ENCODE measurements around the gene C1QTNF8. TPM values are rescaled to one million over a fixed set of nuclear protein-coding genes. Genes with fewer than 3 reads are reported as not detected.

Gene C1QTNF8
- polyA plus RNA-seq, 2 of the 4 experiments (the other 2 are of a cell fraction) = not detected

- H3K4me2 ChIP-seq = peak overlapping the region; percentile 69
- ChIA-PET POLR2A (interaction anchor here (1.1 kb wide), 1 partner anchor 14 kb away, joined by 4 read pairs; no protein-coding TSS in a partner anchor), CTCF (interaction anchor here (1.0 to 11.9 kb wide), 4 partner anchors 14 to 22 kb away, joined by 3 to 108 read pairs (median 10); no protein-coding TSS in a partner anchor)
- DNase-seq (ENCODE audit: low read depth in 1 of 2, low spot score in 1 of 2) = no peak
- H3K27ac ChIP-seq = peak overlapping the region; percentile 8 to 72; a peak in 3 of 6 replicates
- WGBS (ENCODE audit: missing lambda C conversion rate) = 44% methylated on average over 14 of the region's 36 CpGs
- no peak for FAIRE-seq
- peaks cover 44% of the 10 kb centered on the region for H3K4me1 ChIP-seq
- no peak for TF ChIP-seq KDM1A (IDR thresholded peaks at IDR 0.05; ENCODE audit: low read depth)
- no peak for TF ChIP-seq BHLHE40 (IDR thresholded peaks at IDR 0.05; ENCODE audit: low read depth, low read length)
- no peak for TF ChIP-seq ZNF302 (CRISPR knock-in tag; IDR thresholded peaks at IDR 0.05)
- TF ChIP-seq HOXB13 (CRISPR knock-in tag; IDR thresholded peaks at IDR 0.05; ENCODE audit: low read depth) = no peak
- TF ChIP-seq CBX8 (IDR thresholded peaks at IDR 0.05) = no peak
- TF ChIP-seq TFCP2L1 (CRISPR knock-in tag; IDR thresholded peaks at IDR 0.05) = no peak
- TF ChIP-seq MAZ (IDR thresholded peaks at IDR 0.05; ENCODE audit: borderline replicate concordance, low read depth, low read length) = no peak
- TF ChIP-seq, protein P1, sequence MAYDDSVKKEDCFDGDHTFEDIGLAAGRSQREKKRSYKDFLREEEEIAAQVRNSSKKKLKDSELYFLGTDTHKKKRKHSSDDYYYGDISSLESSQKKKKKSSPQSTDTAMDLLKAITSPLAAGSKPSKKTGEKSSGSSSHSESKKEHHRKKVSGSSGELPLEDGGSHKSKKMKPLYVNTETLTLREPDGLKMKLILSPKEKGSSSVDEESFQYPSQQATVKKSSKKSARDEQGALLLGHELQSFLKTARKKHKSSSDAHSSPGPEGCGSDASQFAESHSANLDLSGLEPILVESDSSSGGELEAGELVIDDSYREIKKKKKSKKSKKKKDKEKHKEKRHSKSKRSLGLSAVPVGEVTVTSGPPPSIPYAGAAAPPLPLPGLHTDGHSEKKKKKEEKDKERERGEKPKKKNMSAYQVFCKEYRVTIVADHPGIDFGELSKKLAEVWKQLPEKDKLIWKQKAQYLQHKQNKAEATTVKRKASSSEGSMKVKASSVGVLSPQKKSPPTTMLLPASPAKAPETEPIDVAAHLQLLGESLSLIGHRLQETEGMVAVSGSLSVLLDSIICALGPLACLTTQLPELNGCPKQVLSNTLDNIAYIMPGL (CRISPR knock-in tag; IDR thresholded peaks at IDR 0.05; ENCODE audit: borderline replicate concordance) = no peak
- no peak for TF ChIP-seq HOXA7 (CRISPR knock-in tag; IDR thresholded peaks at IDR 0.05)
- no peak for ATAC-seq
- no peaks in the 10 kb centered on the region for H3K9me3 ChIP-seq
- peak overlapping the region; percentile 12; the same call in 1 of the 3 replicates for H3K4me3 ChIP-seq
Measured at GRCh38 chr16:1077877-1078578, 18.0 kb downstream of the C1QTNF8 start.

GRCh38 chr16:1076801-1077576 lies 19.1 kb downstream of the C1QTNF8 start:
- DNase-seq (ENCODE audit: low read depth in 1 of 2, low spot score in 1 of 2) (no peak), FAIRE-seq (no peak), ATAC-seq (no peak)
- WGBS (ENCODE audit: missing lambda C conversion rate) = 67% methylated on average over 13 of the region's 16 CpGs
- peak overlapping the region in 1 of 2 experiments; percentile 42; a peak in 2 of 6 replicates for H3K27ac ChIP-seq
- TF ChIP-seq FOSL2 (IDR thresholded peaks at IDR 0.05) (no peak), FOSL2 (CRISPR knock-in tag; IDR thresholded peaks at IDR 0.05) (no peak), ELK1 (IDR thresholded peaks at IDR 0.05; ENCODE audit: low read depth, low read length) (no peak), USF2 (IDR thresholded peaks at IDR 0.05) (no peak), JUNB (IDR thresholded peaks at IDR 0.05) (no peak)
- no peak overlapping the region for H3K4me3 ChIP-seq
- no peak overlapping the region for H3K4me2 ChIP-seq
- ChIA-PET CTCF (interaction anchor here (1.0 to 2.0 kb wide), 2 partner anchors 15 to 20 kb away, joined by 3 to 15 read pairs; no protein-coding TSS in a partner anchor), POLR2A (no interaction called here)
- H3K4me1 ChIP-seq = peaks cover 42% of the 10 kb centered on the region
- H3K9me3 ChIP-seq = no peaks in the 10 kb centered on the region

DNA sequence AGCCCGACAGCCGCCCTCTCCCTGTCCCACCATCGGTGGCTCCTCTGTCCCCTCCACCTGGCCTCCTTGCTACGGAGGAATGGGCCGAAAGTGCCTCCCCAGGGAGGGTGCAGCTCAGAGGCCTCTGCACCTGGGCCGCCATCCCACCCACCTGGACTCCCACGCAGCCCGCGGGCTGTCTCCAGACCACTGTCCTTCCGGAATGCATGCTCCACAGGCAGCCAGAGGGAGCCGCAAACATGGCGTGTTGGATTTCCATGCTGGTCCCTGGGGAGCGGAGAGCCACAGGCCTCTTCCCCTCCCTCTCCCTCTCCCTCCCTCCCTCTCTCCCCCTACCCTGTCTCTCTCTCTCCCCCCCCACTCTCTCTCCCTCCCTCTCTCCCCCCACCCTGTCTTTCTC lies 20.5 kb downstream of the C1QTNF8 start:
- FAIRE-seq (no peak), ATAC-seq (no peak), DNase-seq (ENCODE audit: low read depth in 1 of 2, low spot score in 1 of 2) (no peak)
- no peak overlapping the region for H3K4me2 ChIP-seq
- no peak overlapping the region for H3K4me3 ChIP-seq
- ChIA-PET POLR2A (no interaction called here), CTCF (interaction anchor here (1.0 to 12.4 kb wide), 6 partner anchors 13 to 30 kb away, joined by 3 to 174 read pairs (median 6); no protein-coding TSS in a partner anchor)
- H3K27ac ChIP-seq = no peak overlapping the region
- H3K9me3 ChIP-seq = no peaks in the 10 kb centered on the region
- peaks cover 41% of the 10 kb centered on the region for H3K4me1 ChIP-seq
- WGBS (ENCODE audit: missing lambda C conversion rate) = 91% methylated on average over 11 of the region's 13 CpGs
- no peak for TF ChIP-seq GATA3 (IDR thresholded peaks at IDR 0.05; ENCODE audit: borderline replicate concordance)
- TF ChIP-seq ZNF302 (CRISPR knock-in tag; IDR thresholded peaks at IDR 0.05) = no peak
- TF ChIP-seq CTCF (IDR thresholded peaks at IDR 0.05) = no peak
- no peak for TF ChIP-seq MAZ (IDR thresholded peaks at IDR 0.05; ENCODE audit: borderline replicate concordance, low read depth, low read length)
- TF ChIP-seq SMC3 (IDR thresholded peaks at IDR 0.05) = no peak
- no peak for TF ChIP-seq SREBF2 (IDR thresholded peaks at IDR 0.05)
- TF ChIP-seq TP53 (CRISPR knock-in tag; IDR thresholded peaks at IDR 0.05) = no peak
- no peak for TF ChIP-seq NR3C1 (IDR thresholded peaks at IDR 0.05)
- TF ChIP-seq JUN (IDR thresholded peaks at IDR 0.05) = no peak
- TF ChIP-seq ELK1 (IDR thresholded peaks at IDR 0.05; ENCODE audit: low read depth, low read length) = no peak
- no peak for TF ChIP-seq FOSL2 (IDR thresholded peaks at IDR 0.05)
- no peak for TF ChIP-seq FOSL2 (CRISPR knock-in tag; IDR thresholded peaks at IDR 0.05)
- TF ChIP-seq MAFK (IDR thresholded peaks at IDR 0.05; ENCODE audit: partially characterized antibody) = no peak
- TF ChIP-seq ESRRA (IDR thresholded peaks at IDR 0.05; ENCODE audit: borderline replicate concordance, low read length) = no peak
- no peak for TF ChIP-seq TFCP2L1 (CRISPR knock-in tag; IDR thresholded peaks at IDR 0.05)
- TF ChIP-seq, protein P2, sequence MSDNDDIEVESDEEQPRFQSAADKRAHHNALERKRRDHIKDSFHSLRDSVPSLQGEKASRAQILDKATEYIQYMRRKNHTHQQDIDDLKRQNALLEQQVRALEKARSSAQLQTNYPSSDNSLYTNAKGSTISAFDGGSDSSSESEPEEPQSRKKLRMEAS (IDR thresholded peaks at IDR 0.05) = no peak
- TF ChIP-seq ZFP36 (IDR thresholded peaks at IDR 0.05; ENCODE audit: borderline replicate concordance, partially characterized antibody) = no peak

Data from A549 (cell line).